Karpas-422 (cell line): ENCODE results near the gene PRRC1. TPM values are rescaled to one million over a fixed set of nuclear protein-coding genes. Genes with fewer than 3 reads are reported as not detected.

Source experiments
- DNase-seq: peaks from one replicate; pipeline ENCODE4 v3.0.0-alpha.2; 2015
- H2AFZ ChIP-seq: fragments of 200-600 bp; sonication (generic); 2 replicates; pipeline ENCODE4 v1.6.1; 2014; ENCODE audit warnings: antibody characterized with exemption, low read length, mixed read lengths
- H3K27ac ChIP-seq: fragments of 200-600 bp; sonication (generic); 2 replicates; pipeline ENCODE4 v1.5.1; 2014; ENCODE audit warnings: mild to moderate bottlenecking, low read length, moderate library complexity
- H3K27me3 ChIP-seq: fragments of 200-600 bp; sonication (generic); 2 replicates; pipeline ENCODE4 v1.6.1; 2014; ENCODE audit warnings: low read length, mixed read lengths
- H3K36me3 ChIP-seq: fragments of 200-600 bp; sonication (generic); 2 replicates; pipeline ENCODE4 v1.6.1; 2014; ENCODE audit warnings: low read length, mixed read lengths; ENCODE audit not compliant: insufficient read depth
- H3K4me1 ChIP-seq: fragments of 200-600 bp; sonication (generic); 2 replicates; pipeline ENCODE4 v1.6.1; 2014; ENCODE audit warnings: mild to moderate bottlenecking, low read length, mixed read lengths
- H3K4me2 ChIP-seq: fragments of 200-600 bp; sonication (generic); 2 replicates; pipeline ENCODE4 v1.6.1; 2014; ENCODE audit warnings: low read length, low read depth, mild to moderate bottlenecking; ENCODE audit not compliant: poor library complexity, severe bottlenecking
- H3K4me3 ChIP-seq: fragments of 200-600 bp; sonication (generic); 2 replicates; pipeline ENCODE4 v1.5.1; 2014; ENCODE audit warnings: mild to moderate bottlenecking, antibody characterized with exemption, low read length, mixed read lengths
- H3K79me2 ChIP-seq: fragments of 200-600 bp; sonication (generic); 2 replicates; pipeline ENCODE4 v1.6.1; 2014; ENCODE audit warnings: mild to moderate bottlenecking, low read length, mixed read lengths
- H3K9ac ChIP-seq: fragments of 200-600 bp; sonication (generic); 2 replicates; pipeline ENCODE4 v1.6.0; 2014; ENCODE audit warnings: low read length
- H3K9me2 ChIP-seq: fragments of 200-600 bp; sonication (generic), shearing (Covaris generic); replicated peaks from 2 replicates; pipeline ENCODE4 v1.6.0; 2014; ENCODE audit warnings: mild to moderate bottlenecking, low read length, moderate library complexity; ENCODE audit not compliant: insufficient read depth
- H3K9me3 ChIP-seq: fragments of 300-700, 200-600 bp; sonication (generic); 2 replicates; pipeline ENCODE4 v1.6.1; 2014; ENCODE audit warnings: low read length, mixed read lengths
- H4K20me1 ChIP-seq: fragments of 200-600 bp; sonication (generic); 2 replicates; pipeline ENCODE4 v1.6.1; 2014; ENCODE audit warnings: mild to moderate bottlenecking, antibody characterized with exemption, low read length, low read depth; ENCODE audit not compliant: insufficient read depth
- total RNA-seq: library from RNA; depleted of rRNA; stranded (reverse); fragments of >200 nt; shearing (Covaris generic); gene quantifications from 2 replicates; pipeline ENCODE4 v1.2.3, GENCODE V29; 2014; ENCODE audit warnings: low replicate concordance

The PRRC1 gene
- total RNA-seq, 1 experiment from 2014 or later: 68.6 TPM

DNA sequence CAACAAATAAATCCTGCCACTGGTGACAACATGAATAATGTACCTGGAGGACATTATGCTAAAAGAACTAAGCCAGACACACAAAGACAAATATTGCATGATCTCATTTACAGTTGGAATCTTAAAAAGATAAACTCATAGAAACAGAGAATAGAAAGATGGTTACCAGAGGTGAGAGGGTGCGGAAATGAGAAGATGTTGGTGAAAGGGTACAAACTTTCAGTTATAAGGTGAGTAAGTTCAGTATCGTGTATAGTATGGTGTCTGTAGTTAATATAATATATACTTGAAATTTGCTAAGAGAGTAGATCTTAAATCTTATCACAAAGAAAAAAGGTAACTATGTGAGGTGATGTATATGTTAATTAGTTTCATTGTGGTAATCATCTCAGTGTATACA, 63.3 kb downstream of the PRRC1 start:
- no peak for DNase-seq
- Histone ChIP-seq H3K36me3 (no peaks in the 10 kb centered on the region), H3K9me2 (no peaks in the 10 kb centered on the region), H3K4me2 (no peak overlapping the region), H3K27me3 (no peaks in the 10 kb centered on the region), H3K9me3 (no peaks in the 10 kb centered on the region; the same call in 1 of the 2 replicates), H3K79me2 (no peaks in the 10 kb centered on the region), H2AFZ (no peak overlapping the region), H3K9ac (no peak overlapping the region), H3K4me3 (no peak overlapping the region), H4K20me1 (no peaks in the 10 kb centered on the region), H3K4me1 (peaks cover 5% of the 10 kb centered on the region), H3K27ac (no peak overlapping the region)

DNA sequence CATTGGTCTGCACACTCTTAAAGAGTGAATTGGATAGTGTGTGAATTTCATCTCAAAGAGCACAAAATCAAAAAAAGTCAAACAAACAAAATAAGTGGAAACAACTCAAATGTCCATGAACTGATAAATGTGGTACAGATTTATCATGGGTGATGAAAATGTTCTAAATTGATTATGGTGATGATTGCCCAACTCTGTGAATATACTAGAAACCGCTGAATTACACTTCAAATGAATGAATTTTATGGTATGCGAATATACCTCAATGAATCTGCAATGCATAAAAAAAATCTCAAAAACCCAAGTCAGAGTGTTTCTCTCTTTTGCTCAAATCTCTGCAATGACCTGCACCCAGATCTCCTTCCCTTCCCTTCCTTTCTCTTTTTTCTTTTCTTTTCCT, 64.0 kb downstream of the PRRC1 start:
- Histone ChIP-seq H3K4me3 (no peak overlapping the region), H3K27ac (no peak overlapping the region), H3K79me2 (no peaks in the 10 kb centered on the region), H4K20me1 (no peaks in the 10 kb centered on the region), H3K9me2 (no peaks in the 10 kb centered on the region), H3K36me3 (no peaks in the 10 kb centered on the region), H2AFZ (no peak overlapping the region), H3K27me3 (no peaks in the 10 kb centered on the region), H3K4me2 (no peak overlapping the region), H3K4me1 (peaks cover 10% of the 10 kb centered on the region), H3K9ac (no peak overlapping the region), H3K9me3 (no peaks in the 10 kb centered on the region; the same call in 1 of the 2 replicates)
- no peak for DNase-seq

DNA sequence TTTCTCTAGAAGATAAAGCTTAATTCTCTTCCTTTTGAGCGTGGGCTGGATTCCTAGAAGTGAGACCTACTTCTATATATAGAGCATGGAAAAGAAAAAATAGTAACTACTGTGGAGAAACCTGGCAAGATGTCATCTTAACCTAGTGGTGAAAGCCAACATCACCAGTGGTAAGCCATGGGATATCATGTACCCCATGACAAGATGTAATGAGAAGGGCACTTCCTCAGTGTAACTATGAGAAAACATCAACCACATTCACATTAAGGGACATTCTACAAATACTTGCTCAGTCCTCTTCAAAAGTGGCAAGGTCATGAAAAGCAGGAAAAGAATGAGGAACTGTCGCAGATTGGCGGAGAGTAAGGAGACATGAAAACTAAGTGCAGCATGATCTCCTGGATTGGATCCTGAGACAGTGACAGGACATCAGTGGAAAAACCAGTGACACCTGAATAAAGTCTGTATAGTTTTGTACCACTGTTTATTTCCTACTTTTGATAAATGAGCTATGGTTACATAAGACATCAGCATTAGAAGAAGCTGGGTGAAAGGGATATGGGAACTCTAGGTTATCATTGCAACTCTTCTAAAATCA, 65.4 kb downstream of the PRRC1 start:
- Histone ChIP-seq H3K4me2 (no peak overlapping the region), H3K79me2 (no peaks in the 10 kb centered on the region), H2AFZ (no peak overlapping the region), H3K9me3 (no peaks in the 10 kb centered on the region), H3K27ac (no peak overlapping the region), H3K4me1 (peaks cover 10% of the 10 kb centered on the region), H3K27me3 (no peaks in the 10 kb centered on the region), H3K36me3 (no peaks in the 10 kb centered on the region), H3K4me3 (no peak overlapping the region), H4K20me1 (no peaks in the 10 kb centered on the region), H3K9ac (no peak overlapping the region), H3K9me2 (no peaks in the 10 kb centered on the region)
- DNase-seq: no peak

DNA sequence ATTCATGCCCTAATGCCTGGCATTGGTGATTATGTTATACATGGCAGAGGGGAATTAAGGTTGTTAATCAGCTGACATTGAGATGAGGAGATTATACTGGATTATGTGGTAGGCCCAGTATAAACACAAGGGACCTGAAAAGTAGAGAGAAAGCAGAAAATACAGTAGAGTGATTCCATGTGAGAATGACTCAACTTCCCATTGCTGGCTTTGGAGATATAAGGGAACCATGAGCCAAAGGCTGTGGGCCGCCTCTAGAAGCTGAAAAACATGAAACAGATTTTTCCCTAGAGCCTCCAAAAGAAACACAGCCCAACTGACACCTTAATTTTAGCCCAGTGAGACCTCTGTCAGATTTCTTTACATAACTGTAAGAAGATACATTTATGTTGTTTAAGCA, 66.4 kb downstream of the PRRC1 start:
- no peak overlapping the region for H3K4me3 ChIP-seq
- H3K27me3 ChIP-seq: no peaks in the 10 kb centered on the region
- H3K4me2 ChIP-seq: no peak overlapping the region
- no peak overlapping the region for H3K9ac ChIP-seq
- H3K4me1 ChIP-seq: peaks cover 10% of the 10 kb centered on the region
- no peaks in the 10 kb centered on the region for H3K9me3 ChIP-seq
- H3K36me3 ChIP-seq: no peaks in the 10 kb centered on the region
- no peak for DNase-seq
- no peak overlapping the region for H2AFZ ChIP-seq
- H4K20me1 ChIP-seq: no peaks in the 10 kb centered on the region
- H3K27ac ChIP-seq: no peak overlapping the region
- no peaks in the 10 kb centered on the region for H3K9me2 ChIP-seq
- no peaks in the 10 kb centered on the region for H3K79me2 ChIP-seq

DNA sequence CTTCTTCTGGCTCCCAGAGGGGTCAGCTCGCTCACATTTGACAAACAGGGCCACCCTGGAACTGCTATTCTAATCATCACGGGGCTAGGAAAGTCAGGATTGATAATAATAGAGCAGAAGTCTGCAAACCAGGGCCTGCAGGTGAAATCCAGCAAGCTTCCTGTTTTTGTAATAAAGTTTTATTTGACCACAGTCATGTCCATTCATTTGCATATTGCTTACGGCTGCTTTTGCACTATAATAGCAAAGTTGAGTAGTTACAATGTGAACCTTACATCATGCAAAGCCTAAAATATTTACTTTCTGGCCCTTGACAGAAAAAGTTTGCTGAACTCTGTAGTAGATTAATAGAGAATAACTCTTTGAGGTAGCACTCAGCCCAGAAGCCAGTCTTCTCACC, 68.2 kb downstream of the PRRC1 start:
- Histone ChIP-seq H3K27ac (no peak overlapping the region), H3K79me2 (no peaks in the 10 kb centered on the region)

DNA sequence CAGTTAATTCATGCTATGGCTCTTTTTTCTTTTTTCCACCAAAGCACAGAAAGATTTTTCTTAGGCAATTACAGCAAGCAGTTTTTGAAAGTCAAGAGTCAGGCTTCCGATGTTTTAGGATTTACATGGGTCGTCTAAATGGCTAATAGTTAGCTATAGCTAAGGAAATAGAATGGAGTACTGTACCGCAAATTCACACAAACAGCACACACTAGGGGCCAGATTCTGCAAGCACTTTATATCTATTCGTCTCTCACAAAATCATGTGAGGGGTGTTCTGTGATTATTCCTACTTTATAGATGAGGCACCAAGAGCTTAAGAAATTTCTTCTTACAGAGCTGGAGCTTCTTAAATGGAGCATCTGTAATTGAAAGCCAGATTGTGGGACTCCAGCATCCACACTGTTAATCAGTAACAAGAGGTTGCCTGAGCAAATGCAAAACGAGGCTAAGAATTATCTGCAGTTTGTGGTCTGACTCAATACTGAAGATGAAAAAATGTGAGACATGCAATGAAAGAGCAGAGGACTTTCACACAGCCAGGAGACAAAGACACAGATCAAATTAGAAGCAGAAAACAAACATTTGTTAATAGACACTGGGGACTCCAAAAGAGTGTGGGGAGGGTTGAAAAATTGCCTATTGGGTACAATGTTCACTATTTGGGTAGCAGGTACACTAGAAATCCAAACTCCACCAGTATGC, 68.8 kb downstream of the PRRC1 start:
- H4K20me1 ChIP-seq: no peaks in the 10 kb centered on the region
- peak overlapping the region; percentile 1 for H3K4me2 ChIP-seq
- no peaks in the 10 kb centered on the region for H3K9me2 ChIP-seq
- H3K79me2 ChIP-seq: no peaks in the 10 kb centered on the region
- no peaks in the 10 kb centered on the region for H3K9me3 ChIP-seq
- no peak overlapping the region for H3K4me3 ChIP-seq
- H3K4me1 ChIP-seq: peaks cover 16% of the 10 kb centered on the region
- DNase-seq: no peak
- H3K36me3 ChIP-seq: no peaks in the 10 kb centered on the region
- H3K27ac ChIP-seq: no peak overlapping the region
- no peak overlapping the region for H3K9ac ChIP-seq
- no peaks in the 10 kb centered on the region for H3K27me3 ChIP-seq
- no peak overlapping the region for H2AFZ ChIP-seq

More for the DNA sequence above, 68.2 kb downstream of the PRRC1 start:
- H3K4me2 ChIP-seq: peak overlapping the region; percentile 1
- H3K9me3 ChIP-seq: no peaks in the 10 kb centered on the region
- no peaks in the 10 kb centered on the region for H4K20me1 ChIP-seq
- H3K27me3 ChIP-seq: no peaks in the 10 kb centered on the region
- no peaks in the 10 kb centered on the region for H3K36me3 ChIP-seq
- H3K9me2 ChIP-seq: no peaks in the 10 kb centered on the region
- H3K9ac ChIP-seq: no peak overlapping the region
- peaks cover 16% of the 10 kb centered on the region for H3K4me1 ChIP-seq
- no peak overlapping the region for H3K4me3 ChIP-seq
- H2AFZ ChIP-seq: 0 out of 2 replicates have a peak overlapping the region, but pooled peaks have one; percentile 40
- DNase-seq: no peak

DNA sequence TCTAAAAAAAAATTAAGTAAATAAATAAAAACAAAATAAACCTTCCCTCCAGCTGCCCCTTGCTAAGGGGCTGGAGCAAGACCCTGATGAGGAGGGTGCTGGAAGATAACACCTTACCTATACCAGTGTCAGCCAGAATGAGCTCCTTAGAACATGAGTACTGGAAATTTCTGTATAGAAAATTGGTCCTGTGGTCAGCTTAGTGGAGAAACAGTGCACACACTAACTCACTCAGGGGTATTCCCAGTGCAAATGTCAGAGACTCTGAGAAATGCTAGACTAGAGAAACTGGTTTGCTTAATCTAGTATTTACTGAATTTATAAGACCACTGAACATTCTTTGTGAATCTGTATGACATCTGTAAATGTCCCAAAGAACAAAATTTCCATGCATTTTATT, 69.4 kb downstream of the PRRC1 start:
- Histone ChIP-seq H4K20me1 (no peaks in the 10 kb centered on the region), H3K4me1 (peaks cover 16% of the 10 kb centered on the region), H3K9me3 (no peaks in the 10 kb centered on the region), H3K27me3 (no peaks in the 10 kb centered on the region), H3K4me3 (no peak overlapping the region), H3K27ac (no peak overlapping the region), H3K9ac (no peak overlapping the region), H3K9me2 (no peaks in the 10 kb centered on the region), H3K36me3 (no peaks in the 10 kb centered on the region), H2AFZ (no peak overlapping the region), H3K4me2 (no peak overlapping the region), H3K79me2 (no peaks in the 10 kb centered on the region)
- no peak for DNase-seq

DNA sequence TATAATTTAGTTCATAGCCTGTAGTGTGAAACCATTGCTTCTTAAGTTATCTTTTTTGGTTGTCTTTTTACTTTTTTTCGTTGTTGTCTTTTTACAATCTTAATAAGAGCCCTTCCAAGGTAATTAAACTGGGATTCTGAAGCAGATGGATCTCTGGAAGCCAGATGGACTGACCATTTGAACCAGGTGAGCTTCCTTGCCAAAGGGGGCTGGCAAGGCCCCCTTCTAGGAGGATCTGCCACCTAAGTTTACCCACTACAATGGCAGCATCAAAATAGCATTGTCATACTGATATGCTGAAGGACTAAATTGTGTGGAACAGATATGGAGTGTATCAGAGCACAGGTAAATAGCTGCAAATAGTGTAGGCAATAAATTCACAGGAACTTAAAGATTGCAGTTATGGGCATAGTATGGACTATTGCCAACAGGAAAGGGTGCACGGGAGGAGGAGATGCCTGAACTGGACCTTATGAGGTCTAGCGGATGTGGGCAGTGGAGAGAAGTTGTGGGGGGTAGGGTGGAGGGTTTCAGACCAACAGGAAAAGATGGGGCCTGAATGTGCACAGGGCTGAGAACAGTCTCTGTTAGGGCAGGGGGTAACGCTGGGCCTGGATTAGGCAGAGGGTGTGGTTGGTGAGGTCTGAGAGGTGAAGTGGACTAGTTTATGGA, 69.9 kb downstream of the PRRC1 start:
- Histone ChIP-seq H3K9me2 (no peaks in the 10 kb centered on the region), H3K27ac (no peak overlapping the region), H3K4me3 (no peak overlapping the region), H2AFZ (no peak overlapping the region), H3K4me1 (peaks cover 16% of the 10 kb centered on the region), H3K9ac (no peak overlapping the region), H3K4me2 (no peak overlapping the region), H3K27me3 (no peaks in the 10 kb centered on the region), H3K79me2 (no peaks in the 10 kb centered on the region), H3K9me3 (no peaks in the 10 kb centered on the region), H4K20me1 (no peaks in the 10 kb centered on the region), H3K36me3 (no peaks in the 10 kb centered on the region)
- no peak for DNase-seq
